Right cardiac atrium (tissue), 5 donors: ENCODE data around the gene CREB3. TPM values are rescaled to one million over a fixed set of nuclear protein-coding genes. Genes with fewer than 3 reads are reported as not detected.

Source experiments
- ATAC-seq, 2 donors: fragments of 200-7000 bp; cut with Tn5 transposase; one replicate each; pipeline versions ENCODE4 v1.8.0 to v1.9.1; 2020; ENCODE audit warnings: moderate library complexity in 2 of 2, mild to moderate bottlenecking in 1 of 2
- DNase-seq, 3 donors: peaks; one replicate each; pipeline ENCODE4 v3.0.0-alpha.2; 2020
- H3K27ac ChIP-seq: one replicate; pipeline ENCODE4 v1.5.1; 2013; ENCODE audit warnings: mild to moderate bottlenecking, low read length, control low read depth, moderate library complexity
- H3K27me3 ChIP-seq: one replicate; pipeline ENCODE4 v1.6.1; 2013; ENCODE audit not compliant: control insufficient read depth, insufficient read depth
- H3K4me1 ChIP-seq: one replicate; pipeline ENCODE4 v1.6.1; 2013; ENCODE audit warnings: low read length; ENCODE audit not compliant: control insufficient read depth, insufficient read depth
- H3K4me3 ChIP-seq: one replicate; pipeline ENCODE4 v1.5.1; 2013; ENCODE audit warnings: low read length, control low read depth
- H3K9me3 ChIP-seq: one replicate; pipeline ENCODE4 v1.6.1; 2013; ENCODE audit warnings: low read length; ENCODE audit not compliant: control insufficient read depth
- WGBS: extraction: QIAGEN DNeasy Blood & Tissue Kit; methylation state at CpG from one replicate; pipeline ENCODE4 v1.1.7; 2013; 5-methylcytosine and 5-hydroxymethylcytosine counted together
- intact Hi-C, 4 donors: fragments of 100-400 bp; cut with DNase I; formaldehyde crosslinking; loops; one replicate each; pipeline versions ENCODE4 v1.11.0 to v1.14.0; 2022 to 2023
- long read RNA-seq, 4 donors: library from polyadenylated mRNA; unstranded; transcript quantifications; one replicate each; pipeline ENCODE4 v2.0.0, GENCODE V29; 2020 to 2021
- polyA plus RNA-seq: library from polyadenylated mRNA; stranded (reverse); fragments of 200-250 nt; gene quantifications from one replicate; pipeline ENCODE4 v1.2.3, GENCODE V29; 2013
- total RNA-seq, 4 donors: library from RNA; stranded (reverse); fragmentation: NEBNext Ultra II Directional; extraction: Animal tissue kit (Norgen Biotek cat#: 25700); gene quantifications; one replicate each; pipeline ENCODE4 v1.2.1, GENCODE V29; 2021
- donor health status: healthy with polysubstance abuse.
- donor health status: DM: no; HTN: yes; CAD: no.
- donor health status: DM: no; HTN: no; CAD: no.
- donor health status: DM: no; HTN: yes; CAD: no; lungs with severe emphysema.
- donor health status: DM: yes; HTN: yes; CAD: no.

CREB3 gene, protein sequence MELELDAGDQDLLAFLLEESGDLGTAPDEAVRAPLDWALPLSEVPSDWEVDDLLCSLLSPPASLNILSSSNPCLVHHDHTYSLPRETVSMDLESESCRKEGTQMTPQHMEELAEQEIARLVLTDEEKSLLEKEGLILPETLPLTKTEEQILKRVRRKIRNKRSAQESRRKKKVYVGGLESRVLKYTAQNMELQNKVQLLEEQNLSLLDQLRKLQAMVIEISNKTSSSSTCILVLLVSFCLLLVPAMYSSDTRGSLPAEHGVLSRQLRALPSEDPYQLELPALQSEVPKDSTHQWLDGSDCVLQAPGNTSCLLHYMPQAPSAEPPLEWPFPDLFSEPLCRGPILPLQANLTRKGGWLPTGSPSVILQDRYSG
- 10 to 100 TPM; 24.5 to 35.4 (median 25.7) TPM for total RNA-seq
- polyA plus RNA-seq = 29.6 TPM
- long read RNA-seq, donor 1, transcript CREB3-201 (9 exons, 1,832 nt) = major isoform, 62 of 66 reads
- long read RNA-seq, donor 1, partial matches to known transcripts = 2 of 66 reads
- long read RNA-seq, donor 1, other reads (novel, unspliced or antisense) = 1 of 66 reads
- long read RNA-seq, donor 2, transcript CREB3-201 (9 exons, 1,832 nt) = major isoform, 43 of 48 reads
- long read RNA-seq, donor 2, partial matches to known transcripts = 2 of 48 reads
- long read RNA-seq, donor 2, other reads (novel, unspliced or antisense) = 2 of 48 reads
- long read RNA-seq, donor 3, transcript CREB3-201 (9 exons, 1,832 nt) = major isoform, 218 of 237 reads
- long read RNA-seq, donor 3, partial matches to known transcripts = 4 of 237 reads
- long read RNA-seq, donor 3, other reads (novel, unspliced or antisense) = 14 of 237 reads
- long read RNA-seq, donor 4, transcript CREB3-201 (9 exons, 1,832 nt) = major isoform, 28 of 29 reads
- long read RNA-seq, donor 4, partial matches to known transcripts = 0 of 29 reads
- long read RNA-seq, donor 4, other reads (novel, unspliced or antisense) = 0 of 29 reads

DNA sequence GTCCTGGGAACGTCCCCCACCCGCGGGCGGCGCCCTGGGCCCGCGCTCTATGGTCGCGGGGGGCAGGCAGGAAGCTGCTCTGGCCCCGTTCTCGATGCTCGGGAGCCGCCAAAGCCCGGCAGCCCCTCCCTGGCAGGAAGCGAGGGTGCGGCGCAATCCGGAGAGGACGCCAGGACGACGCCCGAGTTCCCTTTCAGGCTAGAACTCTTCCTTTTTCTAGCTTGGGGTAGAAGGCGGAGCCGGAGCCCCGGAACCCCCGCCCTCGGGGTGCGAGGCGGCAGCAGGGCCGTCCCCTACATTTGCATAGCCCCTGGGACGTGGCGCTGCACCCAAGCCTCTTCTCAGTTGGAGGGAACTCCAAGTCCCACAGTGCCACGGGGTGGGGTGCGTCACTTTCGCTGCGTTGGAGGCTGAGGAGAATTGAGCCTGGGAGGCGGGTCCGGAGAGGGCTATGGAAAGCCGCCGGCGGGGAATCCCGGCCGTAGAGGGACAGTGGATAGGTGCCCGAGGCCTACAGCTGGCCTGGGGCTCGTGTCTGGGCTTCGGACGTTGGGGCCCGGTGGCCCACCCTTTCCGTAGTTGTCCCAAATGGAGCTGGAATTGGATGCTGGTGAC is at the start of gene CREB3, which contains the start of gene TLN1:
Gene CREB3 (plus strand): TSS at position 482 of the 615 bp plus-strand sequence. CDS start 107 bp downstream, at position 589.
Gene TLN1 (minus strand): TSS at position 11 of the 615 bp plus-strand sequence. CDS start 6,501 bp downstream, outside the sequence.
- WGBS = under 1% methylated on average over 49 of the region's 49 CpGs
- ATAC-seq = peak; percentile 92 to 94
- Histone ChIP-seq H3K9me3 (no peaks in the 10 kb centered on the region), H3K27me3 (no peaks in the 10 kb centered on the region), H3K4me3 (peak within 1 kb of the TSS; percentile 64), H3K27ac (peak within 1 kb of the TSS; percentile 93), H3K4me1 (peaks cover 21% of the 10 kb centered on the region)
- peak; percentile 99 to 100 (median 99) for DNase-seq
- intact Hi-C loops = loop anchor here in 2 of 4 donors (5.0 kb wide), 1 partner anchor 70 kb away; no protein-coding TSS in a partner anchor

DNA sequence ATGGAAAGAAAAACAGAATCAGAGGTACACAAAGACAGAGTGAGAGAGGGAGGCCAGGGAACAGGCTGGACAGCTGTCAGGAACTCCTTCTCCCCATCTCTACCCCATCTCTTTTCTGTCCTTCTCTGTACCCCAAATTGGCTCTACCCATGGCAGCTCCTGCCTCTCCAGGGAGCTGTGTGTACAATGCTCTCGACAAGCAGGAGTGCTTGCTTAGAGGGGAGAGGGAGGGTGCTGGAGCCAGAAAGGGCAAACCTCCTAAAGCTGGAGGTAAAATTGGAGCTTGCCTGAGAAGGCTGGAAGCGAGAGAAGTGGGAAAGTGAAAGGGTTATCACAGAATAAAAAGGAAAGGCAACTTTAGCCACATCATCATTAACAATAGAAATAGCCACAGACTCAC is 49.1 kb upstream of the CREB3 start:
- Histone ChIP-seq H3K4me3 (no peak overlapping the region), H3K4me1 (peaks cover 2% of the 10 kb centered on the region), H3K27ac (no peak overlapping the region), H3K27me3 (no peaks in the 10 kb centered on the region), H3K9me3 (no peaks in the 10 kb centered on the region)
- DNase-seq (no peak), ATAC-seq (no peak)
- WGBS = 55% methylated on average over 2 of the region's 2 CpGs
- intact Hi-C loops = no loop called here

DNA sequence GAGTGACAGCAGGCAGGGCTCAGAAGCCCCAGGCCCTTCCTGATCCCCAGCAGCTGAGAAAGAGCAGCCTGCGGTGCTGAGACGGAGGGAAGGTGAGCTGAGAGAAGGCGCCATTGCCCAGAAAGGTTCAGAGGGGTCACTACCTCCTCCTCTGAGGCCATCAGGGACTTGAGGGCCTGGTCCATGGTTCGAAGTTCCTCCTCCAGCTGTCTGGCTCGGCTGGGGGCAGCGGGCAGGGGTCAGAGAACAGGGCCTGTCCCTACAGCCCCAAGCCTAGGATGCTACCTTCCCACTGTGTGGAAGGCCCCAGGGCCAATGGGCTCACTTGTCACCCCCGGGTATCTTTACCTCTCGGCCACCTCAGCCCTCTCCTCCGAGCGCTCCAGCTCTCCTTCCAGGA is 47.5 kb upstream of the CREB3 start:
- intact Hi-C loops = no loop called here
- WGBS = 90% methylated on average over 10 of the region's 10 CpGs
- Histone ChIP-seq H3K4me3 (no peak overlapping the region), H3K4me1 (peaks cover 2% of the 10 kb centered on the region), H3K9me3 (no peaks in the 10 kb centered on the region), H3K27ac (peak overlapping the region; percentile 28), H3K27me3 (no peaks in the 10 kb centered on the region)
- no peak for ATAC-seq
- peak in 1 of 3 donors; percentile 44 for DNase-seq

DNA sequence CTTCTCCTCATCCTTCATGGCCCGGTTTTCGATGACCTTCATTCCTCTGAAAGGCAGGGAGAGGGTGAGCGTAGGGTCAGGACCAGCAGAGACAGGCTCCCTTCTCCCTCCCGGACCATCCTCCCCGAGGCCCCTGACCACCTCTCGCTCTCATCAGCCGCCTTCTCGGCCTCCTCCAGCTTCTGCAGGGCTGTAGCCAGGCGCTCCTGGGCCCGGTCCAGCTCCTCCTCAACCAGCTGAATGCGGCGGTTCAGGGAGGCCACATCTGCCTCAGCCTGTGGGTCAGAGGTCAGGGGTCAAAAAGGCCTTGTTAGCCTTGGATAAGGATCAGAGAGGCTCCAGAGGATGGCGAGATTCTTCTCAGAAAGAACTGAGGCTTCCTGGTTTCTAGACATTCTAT is 47.0 kb upstream of the CREB3 start:
- no peak for ATAC-seq

DNA sequence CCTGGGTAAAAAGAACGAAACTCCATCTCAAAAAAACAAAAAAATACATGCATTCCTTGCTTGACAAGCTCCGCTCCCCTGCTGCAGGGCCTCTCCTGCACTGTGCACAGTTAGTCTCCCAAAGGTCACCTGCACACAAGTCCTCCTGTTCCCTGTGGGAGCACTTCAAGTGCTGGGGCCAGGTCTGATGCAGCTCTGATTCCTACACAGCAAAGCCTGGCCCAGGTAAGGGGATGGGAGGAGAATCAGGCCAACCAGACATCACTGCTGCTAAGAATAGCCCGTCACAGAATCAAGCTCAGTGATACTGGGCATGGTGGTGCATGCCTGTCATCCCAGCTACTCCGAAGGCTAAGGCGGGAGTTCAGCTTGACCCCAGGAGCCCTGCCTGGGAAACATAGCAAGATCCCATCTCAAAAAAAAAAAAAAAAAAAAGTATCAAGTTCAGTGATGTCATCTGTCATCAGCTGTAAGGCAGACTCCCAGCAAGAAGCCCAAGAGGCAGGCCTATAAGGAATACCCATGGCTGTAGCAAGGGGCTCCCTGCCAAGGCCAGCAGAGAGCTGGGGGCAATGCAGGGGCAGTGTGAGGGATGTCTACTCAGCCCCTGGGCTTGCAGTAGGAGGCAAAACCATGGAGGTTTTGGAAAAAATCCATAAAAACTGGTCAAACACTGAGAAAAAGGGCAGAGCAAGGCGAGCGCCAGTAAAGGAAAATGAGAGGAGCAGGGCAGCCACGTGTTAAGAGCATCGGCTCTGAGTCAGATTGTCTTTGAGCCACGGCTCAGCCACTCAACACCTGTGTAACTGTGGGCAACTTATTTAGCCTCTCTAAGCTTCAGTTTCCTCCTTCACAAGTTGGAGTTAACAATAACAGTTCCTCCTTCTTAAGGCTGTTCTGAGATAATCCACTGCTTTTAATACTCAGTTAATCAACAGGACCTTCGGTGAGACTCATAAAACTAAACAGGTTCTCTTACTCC is 46.0 kb upstream of the CREB3 start:
- 44% methylated on average over 11 of the region's 11 CpGs for WGBS
- no peaks in the 10 kb centered on the region for H3K27me3 ChIP-seq
- H3K27ac ChIP-seq = peak overlapping the region; percentile 6
- DNase-seq (peak in 1 of 3 donors; percentile 82), ATAC-seq (no peak)
- H3K4me3 ChIP-seq = peak overlapping the region; percentile 70
- H3K9me3 ChIP-seq = no peaks in the 10 kb centered on the region
- peaks cover 2% of the 10 kb centered on the region for H3K4me1 ChIP-seq
- intact Hi-C loops = no loop called here

More for the DNA sequence above, 47.0 kb upstream of the CREB3 start:
- 66% methylated on average over 13 of the region's 13 CpGs for WGBS
- no peak overlapping the region for H3K4me3 ChIP-seq
- intact Hi-C loops = no loop called here
- H3K9me3 ChIP-seq = no peaks in the 10 kb centered on the region
- H3K27ac ChIP-seq = no peak overlapping the region
- H3K4me1 ChIP-seq = peaks cover 2% of the 10 kb centered on the region
- no peaks in the 10 kb centered on the region for H3K27me3 ChIP-seq
- peak in 1 of 3 donors; percentile 52 for DNase-seq

DNA sequence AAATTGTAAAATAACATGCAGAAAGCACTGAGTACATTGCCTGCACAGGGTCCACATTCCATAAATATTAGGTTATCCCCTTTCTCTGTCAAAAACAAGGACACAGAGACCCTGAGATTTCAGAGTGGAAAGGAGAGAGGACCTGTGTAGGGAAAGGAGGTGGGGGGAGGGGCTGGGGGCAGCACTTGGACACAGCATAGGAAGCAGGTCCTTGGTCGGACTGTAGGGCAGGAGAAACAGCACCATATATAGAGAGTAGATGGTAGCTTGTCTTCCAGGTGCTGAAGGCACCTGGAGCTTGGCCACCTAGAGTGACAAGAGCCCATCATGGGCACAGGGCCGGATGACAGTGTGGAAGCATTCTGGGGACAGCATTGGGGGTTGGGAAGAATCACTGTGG is 45.2 kb upstream of the CREB3 start:
- no peaks in the 10 kb centered on the region for H3K27me3 ChIP-seq
- peak overlapping the region; percentile 76 for H3K27ac ChIP-seq
- no peaks in the 10 kb centered on the region for H3K9me3 ChIP-seq
- no peak for ATAC-seq
- WGBS = 54% methylated on average over 2 of the region's 2 CpGs
- H3K4me3 ChIP-seq = peak overlapping the region; percentile 70
- H3K4me1 ChIP-seq = peaks cover 2% of the 10 kb centered on the region
- intact Hi-C loops = no loop called here
- peak in 1 of 3 donors; percentile 14 for DNase-seq

DNA sequence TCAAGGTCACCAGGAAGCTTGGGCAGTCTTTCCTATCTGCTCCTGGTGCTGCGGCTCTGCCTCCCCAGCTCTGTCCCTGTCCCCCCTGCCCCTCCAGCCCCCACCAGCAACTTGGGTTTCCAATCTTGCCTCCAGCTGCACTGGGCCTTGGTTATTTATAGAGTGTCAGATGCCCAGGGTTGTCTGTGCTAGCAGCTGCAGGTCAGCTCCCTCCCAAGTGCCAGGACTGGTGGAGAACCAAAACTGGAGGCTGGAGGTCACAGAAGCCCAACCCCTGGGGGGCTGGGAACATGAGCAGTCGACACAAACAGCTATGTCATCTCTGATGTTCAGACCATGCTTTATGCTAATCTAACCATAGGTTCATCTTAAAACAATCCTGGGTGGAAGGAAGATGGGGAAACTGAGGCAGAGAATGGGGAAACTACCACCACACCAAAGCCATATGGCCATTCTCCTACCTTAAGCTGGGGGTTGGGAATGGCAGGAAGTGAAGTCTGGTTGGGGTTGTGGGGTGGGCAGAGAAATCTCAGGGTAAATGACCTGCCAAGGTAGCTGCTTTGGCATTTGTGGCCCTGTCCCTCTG is 44.4 kb upstream of the CREB3 start:
- H3K4me3 ChIP-seq = peak overlapping the region; percentile 70
- intact Hi-C loops = no loop called here
- DNase-seq (peak in 1 of 3 donors; percentile 58), ATAC-seq (no peak)
- no peaks in the 10 kb centered on the region for H3K27me3 ChIP-seq
- no peaks in the 10 kb centered on the region for H3K9me3 ChIP-seq
- 59% methylated on average over 2 of the region's 2 CpGs for WGBS
- H3K4me1 ChIP-seq = peaks cover 2% of the 10 kb centered on the region
- peak overlapping the region; percentile 76 for H3K27ac ChIP-seq

DNA sequence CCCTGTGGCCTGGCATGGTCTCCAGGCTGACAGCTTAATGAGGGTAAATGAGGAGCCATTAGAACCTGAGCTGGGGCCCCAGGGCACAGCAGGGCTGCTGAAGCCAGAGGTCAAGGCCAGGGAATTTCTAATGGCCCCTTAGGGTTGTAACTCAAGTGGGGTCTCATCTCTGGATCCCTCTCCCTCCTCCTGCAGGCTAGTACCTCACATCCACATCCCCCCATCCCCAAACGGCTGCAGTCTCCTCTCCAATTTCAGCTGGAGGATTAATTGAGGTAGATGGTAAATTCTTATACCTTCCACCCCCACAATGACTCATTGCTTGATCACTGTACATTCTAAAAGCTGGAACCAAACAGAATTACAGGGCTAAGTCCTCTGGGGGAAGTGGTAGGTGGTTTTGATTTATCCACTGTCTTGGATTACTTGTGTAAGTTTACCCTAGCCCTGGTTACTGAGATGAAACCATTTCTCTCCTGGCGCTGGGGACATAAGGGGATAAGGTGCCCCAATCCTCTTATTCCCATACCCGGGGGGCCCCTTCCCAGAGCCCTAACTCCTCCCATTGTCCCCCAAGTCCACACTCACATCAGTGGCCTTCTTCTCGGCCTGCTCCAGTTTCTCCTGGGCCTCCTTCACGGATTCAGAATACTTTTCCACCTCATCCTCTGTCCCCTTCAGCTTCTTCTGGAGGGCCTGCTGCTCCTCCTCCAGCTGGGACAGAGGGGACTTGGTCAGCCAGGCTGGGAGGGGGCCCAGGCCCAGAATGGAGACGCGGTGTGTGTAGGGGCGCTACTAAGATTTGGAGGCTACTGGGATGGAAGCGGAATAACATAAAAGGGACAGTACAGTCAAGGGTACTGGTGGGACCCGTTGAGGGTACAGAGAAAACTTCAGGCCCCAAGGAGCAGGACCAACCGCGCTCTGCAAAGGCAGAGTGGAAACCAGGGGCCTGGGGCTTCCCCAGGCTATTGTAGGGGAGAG is 43.6 kb upstream of the CREB3 start:
- Histone ChIP-seq H3K27ac (peak overlapping the region; percentile 77), H3K4me1 (peaks cover 2% of the 10 kb centered on the region), H3K4me3 (peak overlapping the region; percentile 70), H3K27me3 (no peaks in the 10 kb centered on the region), H3K9me3 (no peaks in the 10 kb centered on the region)
- ATAC-seq (no peak), DNase-seq (peak in 1 of 3 donors; percentile 44)
- intact Hi-C loops = no loop called here
- 41% methylated on average over 12 of the region's 12 CpGs for WGBS
